Keratinocyte (primary cell): ENCODE results near the gene COTL1.

Experiments
- CTCF ChIP-seq, 3 experiments: IDR thresholded peaks in 1 of 3; conservative IDR thresholded peaks in 1 of 3; optimal IDR thresholded peaks in 1 of 3; 2 replicates in 2 of 3; 3 replicates in 1 of 3; pipeline versions ENCODE3 to v1.5.1; 2011; ENCODE audit warnings: low read length in 3 of 3, mild to moderate bottlenecking in 3 of 3, moderate library complexity in 2 of 3, control low read depth in 1 of 3, inconsistent platforms in 1 of 3; ENCODE audit not compliant: insufficient read depth in 2 of 3; ENCODE audit errors: extremely low read depth in 1 of 3
- EZH2 ChIP-seq: IDR thresholded peaks from one replicate; pipeline ENCODE4 v1.6.1; 2012; ENCODE audit warnings: inconsistent platforms, mild to moderate bottlenecking, low read length, moderate library complexity

GRCh38 chr16:84534815-84535214, 83.1 kb downstream of the COTL1 start:
- TF ChIP-seq CTCF (optimal IDR thresholded peaks at IDR 0.05 in 1 of 3, IDR thresholded peaks at IDR 0.05 in 1 of 3, conservative IDR thresholded peaks at IDR 0.05 in 1 of 3; ENCODE audit: extremely low read depth in 1 of 3, insufficient read depth in 2 of 3, low read length in 3 of 3): no peak
- no peak for TF ChIP-seq EZH2
